ENCODE measurements around the gene IL1B.

- TF ChIP-seq POLR2A (IDR thresholded peaks at IDR 0.05; ENCODE audit: low read depth, low read length) (no peak), POLR2AphosphoS5 (IDR thresholded peaks at IDR 0.05; ENCODE audit: insufficient read depth, low read depth, low read length) (no peak), MYC (IDR thresholded peaks at IDR 0.05; ENCODE audit: low read depth, low read length) (no peak), CTCF (IDR thresholded peaks at IDR 0.05; ENCODE audit: extremely low read depth in 1 of 2, insufficient read depth in 1 of 2, low read depth in 1 of 2, low read length in 2 of 2) (no peak), EZH2 (IDR thresholded peaks at IDR 0.05; ENCODE audit: borderline replicate concordance, low read depth, low read length, severe bottlenecking) (no peak), GATA2 (IDR thresholded peaks at IDR 0.05; ENCODE audit: insufficient read depth, insufficient read length, low read depth, low read length) (no peak), JUN (IDR thresholded peaks at IDR 0.05; ENCODE audit: borderline replicate concordance, insufficient read depth, insufficient read length, low read depth) (no peak)
These were observed 40.8 kb upstream of the IL1B start for GRCh38 chr2:112877423-112877822.
